NCI-H460 (cell line): ENCODE measurements around the gene UBE2H. TPM values are rescaled to one million over a fixed set of nuclear protein-coding genes. Genes with fewer than 3 reads are reported as not detected.
"Not testable (repeated sequence)": the region's sequence is repeated elsewhere in the genome, so short reads cannot be mapped to it uniquely, and the experiment has no call there.

Experiments used
- DNase-seq: peaks from one replicate; pipeline ENCODE4 v3.0.0-alpha.2; 2016; ENCODE audit warnings: low read depth; ENCODE audit errors: extremely low read depth
- polyA plus RNA-seq: library from polyadenylated mRNA; depleted of rRNA; stranded (reverse); fragments of >200 nt; gene quantifications from 2 replicates; pipeline ENCODE4 v1.2.3, GENCODE V29; 2014; cell fraction: nucleus; rRNA removed
- total RNA-seq: library from RNA; depleted of rRNA; stranded (reverse); fragments of >200 nt; shearing (Covaris generic); gene quantifications from 2 replicates; pipeline ENCODE4 v1.2.3, GENCODE V29; 2014; rRNA removed

Gene UBE2H
- total RNA-seq, result 55.0 and 60.0 TPM in 2 replicates
- 38.3 and 84.8 TPM in 2 replicates for polyA plus RNA-seq

DNA sequence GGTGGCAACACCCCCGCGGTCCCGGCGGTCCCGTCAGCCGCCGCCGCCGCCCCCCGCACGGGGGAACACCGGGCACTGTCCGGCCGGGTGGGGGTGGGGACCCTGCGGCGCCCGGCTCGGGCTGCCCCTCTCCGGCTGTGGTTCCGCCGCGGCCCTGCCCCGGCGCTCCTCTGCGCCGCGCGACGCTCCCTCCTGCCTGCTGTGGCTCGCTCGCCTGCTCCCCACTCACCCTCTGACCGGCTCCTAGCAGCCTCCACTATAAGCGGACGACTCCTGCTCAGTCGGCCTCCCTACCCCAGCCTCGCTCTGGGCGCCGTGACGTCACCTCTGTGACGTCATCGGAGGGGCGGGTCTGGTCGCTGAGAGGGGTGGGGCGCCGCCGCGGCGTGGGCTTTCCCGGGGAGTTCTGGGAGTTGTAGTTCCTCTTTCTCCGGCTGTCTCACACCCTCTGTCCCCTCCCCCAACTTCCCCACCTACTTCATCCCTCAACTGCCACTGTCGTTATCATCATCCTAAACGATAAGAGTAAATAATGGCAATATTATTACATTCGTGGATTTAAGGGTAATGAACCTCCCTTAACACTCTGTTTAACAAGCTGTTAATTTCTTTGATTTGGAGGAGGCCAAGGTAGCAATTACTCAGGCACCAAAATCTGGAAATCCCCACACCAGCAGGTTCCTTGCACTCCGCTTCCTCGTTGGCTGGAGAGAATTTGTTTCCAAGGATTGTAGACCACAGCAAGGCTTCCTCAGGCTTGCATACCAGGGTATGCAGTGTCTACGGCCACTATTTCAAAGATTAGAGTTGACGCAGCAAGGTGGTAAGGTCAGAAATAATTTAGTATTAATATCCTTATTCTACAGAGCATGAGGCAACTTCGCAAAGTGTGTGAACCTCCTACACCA lies at the start of gene UBE2H:
Gene UBE2H (minus strand): TSS at position 308 of the 908 bp plus-strand sequence. CDS start 405 bp downstream, outside the sequence.
- DNase-seq, result peak; percentile 86

DNA sequence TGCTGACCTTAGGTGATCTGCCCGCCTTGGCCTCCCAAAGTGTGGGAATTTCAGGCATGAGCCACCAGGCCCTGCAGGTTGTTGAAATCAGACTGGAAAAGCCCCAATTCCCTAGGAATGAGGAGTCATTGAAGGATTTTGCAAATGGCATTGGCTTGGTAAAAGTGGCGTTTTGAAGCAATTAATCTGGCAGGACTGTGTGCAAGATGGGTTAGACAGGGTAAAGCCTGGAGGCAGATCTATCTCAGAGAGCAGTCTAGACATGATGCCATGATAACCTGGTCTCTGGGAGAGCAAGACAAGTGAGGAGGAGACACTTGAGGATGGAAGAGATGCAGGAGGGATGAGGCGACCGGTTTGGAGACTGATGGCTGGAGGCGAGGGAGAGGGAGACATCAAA lies 45.7 kb upstream of the UBE2H start:
- DNase-seq, result no peak

DNA sequence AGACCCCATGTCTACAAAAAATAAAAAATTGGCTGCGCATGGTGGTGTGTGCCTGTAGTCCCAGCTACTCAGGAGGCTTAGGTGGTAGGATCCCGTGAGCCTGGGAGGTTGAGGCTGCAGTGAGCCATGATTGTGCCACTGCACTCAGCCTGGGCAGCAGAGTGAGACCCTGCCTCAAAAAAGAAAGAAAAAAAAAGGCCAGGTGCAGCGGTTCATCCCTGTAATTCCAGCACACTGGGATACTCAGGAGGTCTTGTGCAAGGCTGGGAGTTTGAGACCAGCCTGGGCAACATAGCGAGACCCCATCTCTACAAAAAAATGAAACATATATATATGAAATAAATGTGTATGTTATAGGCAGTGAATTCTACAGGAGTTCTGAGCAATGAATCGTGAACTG lies 44.5 kb upstream of the UBE2H start:
- DNase-seq, result no peak

DNA sequence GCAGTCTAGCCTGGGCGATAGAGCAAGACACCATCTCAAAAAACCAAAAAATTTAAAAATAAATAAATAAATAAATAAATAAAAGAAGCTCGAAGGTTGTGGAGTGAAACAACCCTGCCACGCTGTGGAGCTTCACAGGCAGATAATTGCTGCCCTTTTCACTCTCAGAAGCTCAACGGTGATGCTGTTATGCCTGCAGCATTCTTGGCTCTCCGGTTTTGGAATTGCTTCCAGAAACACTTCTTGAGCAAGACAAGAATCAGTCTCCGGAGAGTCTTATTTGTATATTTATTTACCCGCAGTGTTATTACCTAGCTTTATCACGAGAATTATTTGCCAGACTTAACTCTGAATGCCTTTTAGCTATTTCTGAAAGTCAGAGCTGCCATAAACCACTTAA lies 40.5 kb upstream of the UBE2H start:
- no peak for DNase-seq

DNA sequence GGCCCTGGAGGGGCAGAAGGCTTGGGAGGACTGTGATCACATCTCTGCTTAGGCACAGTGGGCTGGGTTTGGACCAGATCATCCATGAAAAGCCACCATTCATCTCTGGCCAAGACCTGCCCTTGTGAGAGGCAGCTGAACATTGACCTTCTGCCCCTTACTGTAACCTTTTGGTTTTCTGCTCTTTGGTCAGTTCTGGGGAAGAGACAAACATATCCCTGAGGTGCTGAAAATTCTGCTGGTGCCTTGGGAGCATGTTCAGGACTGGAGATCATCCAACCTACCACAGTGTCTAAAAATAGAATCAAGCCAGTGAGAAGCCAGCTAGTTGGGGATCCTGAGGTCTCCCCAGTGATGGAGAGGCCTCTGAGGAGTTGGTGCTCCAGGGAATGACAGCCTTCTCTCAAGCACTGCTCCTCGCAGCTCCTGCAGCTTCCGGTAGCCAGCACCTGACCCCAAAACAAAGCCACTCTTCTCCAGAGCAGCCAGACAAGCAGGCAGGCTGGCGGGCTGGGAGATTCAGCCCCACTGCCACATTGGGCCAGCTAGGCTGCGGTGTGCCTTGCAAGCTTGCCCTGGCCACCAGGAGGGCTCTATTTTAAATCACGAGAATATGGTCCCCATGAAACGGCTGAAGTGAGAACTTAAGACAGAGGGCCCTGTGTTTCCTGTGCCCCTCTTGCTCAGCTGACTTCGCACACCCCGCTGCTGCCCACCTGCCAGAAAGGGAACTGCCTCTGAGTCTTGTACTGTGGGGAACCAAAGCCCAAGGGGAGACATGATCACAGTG lies 37.8 kb upstream of the UBE2H start:
- no peak for DNase-seq

GRCh38 chr7:129989466-129989865 lies 36.7 kb upstream of the UBE2H start:
- DNase-seq, result no peak

DNA sequence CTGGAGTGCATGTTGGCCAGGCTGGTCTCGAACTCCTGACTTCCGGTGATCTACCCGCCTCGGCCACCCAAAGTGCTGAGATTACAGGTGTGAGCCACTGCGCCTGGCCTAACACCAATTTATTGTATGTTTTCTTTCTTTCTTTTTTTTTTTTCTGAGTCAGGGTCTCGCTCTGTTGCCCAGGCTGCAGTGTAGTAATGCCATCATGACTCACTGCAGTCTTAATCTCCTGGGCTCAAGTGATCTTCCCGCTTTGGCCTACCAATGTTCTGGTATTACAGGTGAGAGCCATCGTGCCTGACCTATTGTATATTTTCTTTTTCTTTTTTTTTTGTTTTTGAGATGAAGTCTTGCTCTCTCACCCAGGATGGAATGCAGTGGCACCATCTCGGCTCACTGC lies 33.8 kb upstream of the UBE2H start:
- DNase-seq, result no peak

GRCh38 chr7:129980667-129981066 lies 27.9 kb upstream of the UBE2H start:
- no peak for DNase-seq

- no peak for DNase-seq
These were observed 22.5 kb upstream of the UBE2H start for GRCh38 chr7:129975309-129975708.

- DNase-seq, result no peak
These were observed 18.1 kb upstream of the UBE2H start for GRCh38 chr7:129970816-129971215.

DNA sequence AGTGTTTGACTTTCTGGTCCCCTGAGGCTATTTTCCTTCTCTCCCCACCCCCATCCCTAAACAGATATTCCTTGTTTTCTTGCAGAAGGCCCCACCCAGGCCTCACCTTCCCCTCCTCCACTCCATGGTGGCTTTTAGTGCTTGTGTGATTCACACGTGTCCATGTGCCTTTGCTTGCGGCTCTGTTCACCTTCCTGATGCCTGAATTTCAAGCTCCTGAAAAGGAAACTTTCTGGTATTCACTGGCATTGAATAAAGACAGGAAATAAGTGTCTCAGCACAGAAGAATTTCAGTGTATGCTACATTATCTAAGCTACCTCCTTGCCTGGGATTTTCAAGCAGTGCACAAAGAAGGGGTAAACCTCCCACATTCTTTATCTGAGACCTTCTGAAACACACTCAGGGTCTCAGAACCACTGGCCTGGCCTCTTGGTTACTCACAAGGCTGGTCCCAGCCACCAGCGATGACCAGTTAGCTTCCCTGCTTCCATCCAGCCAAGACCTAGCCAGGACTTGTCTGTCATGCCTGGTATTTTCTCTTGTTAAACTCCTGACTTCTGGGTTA lies 17.2 kb upstream of the UBE2H start:
- DNase-seq, result peak; percentile 67

DNA sequence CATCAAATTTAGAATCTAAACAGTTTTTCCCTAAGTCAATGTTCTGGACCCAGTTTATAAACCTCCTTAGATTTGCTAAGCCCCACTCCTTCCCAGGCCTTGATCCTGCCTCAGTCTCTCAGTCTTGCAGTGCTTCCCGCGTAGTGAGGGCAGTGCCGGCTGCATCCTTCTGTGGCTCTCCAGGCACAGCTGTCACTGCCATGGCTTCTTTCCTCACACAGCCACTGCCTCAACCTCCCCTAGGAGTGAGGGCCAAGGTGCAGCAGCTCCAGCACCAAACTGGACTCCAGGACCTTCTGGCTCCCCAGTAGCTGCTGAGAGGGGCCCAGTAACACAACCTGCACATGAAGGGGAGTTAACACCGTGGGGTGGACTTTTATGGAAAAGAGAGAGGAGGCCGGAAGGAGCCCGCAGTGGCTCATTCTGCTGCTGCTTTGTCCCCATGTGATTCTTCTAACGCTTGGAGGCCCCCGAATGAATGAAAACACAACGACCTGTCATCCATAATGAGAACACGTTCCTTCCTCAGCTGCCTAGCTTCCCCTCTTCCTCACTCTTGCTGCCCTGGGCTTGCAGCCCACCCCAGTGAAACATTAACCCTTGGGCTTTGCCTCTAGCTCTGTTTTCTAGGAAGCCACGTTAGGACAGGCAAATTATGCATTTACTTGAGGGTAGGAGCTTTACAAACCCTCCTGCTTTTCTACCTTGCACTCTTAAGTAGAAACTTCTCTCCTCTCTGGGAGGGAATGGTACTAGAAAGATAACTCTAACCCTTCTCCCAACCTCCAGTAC lies 16.0 kb upstream of the UBE2H start:
- no peak for DNase-seq

DNA sequence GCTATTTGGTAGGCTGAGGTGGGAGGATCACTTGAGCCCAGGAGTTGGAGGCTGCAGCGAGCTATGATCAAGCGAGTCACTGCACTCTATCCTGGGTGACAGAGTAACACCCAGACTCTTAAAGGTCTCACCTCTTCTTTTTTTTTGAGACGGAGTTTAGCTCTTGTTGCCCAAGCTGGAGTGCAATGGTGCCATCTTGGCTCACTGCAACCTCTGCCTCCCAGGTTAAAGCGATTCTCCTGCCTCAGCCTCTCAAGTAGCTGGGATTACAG lies 7.4 kb upstream of the UBE2H start:
- DNase-seq, result not testable (repeated sequence)

DNA sequence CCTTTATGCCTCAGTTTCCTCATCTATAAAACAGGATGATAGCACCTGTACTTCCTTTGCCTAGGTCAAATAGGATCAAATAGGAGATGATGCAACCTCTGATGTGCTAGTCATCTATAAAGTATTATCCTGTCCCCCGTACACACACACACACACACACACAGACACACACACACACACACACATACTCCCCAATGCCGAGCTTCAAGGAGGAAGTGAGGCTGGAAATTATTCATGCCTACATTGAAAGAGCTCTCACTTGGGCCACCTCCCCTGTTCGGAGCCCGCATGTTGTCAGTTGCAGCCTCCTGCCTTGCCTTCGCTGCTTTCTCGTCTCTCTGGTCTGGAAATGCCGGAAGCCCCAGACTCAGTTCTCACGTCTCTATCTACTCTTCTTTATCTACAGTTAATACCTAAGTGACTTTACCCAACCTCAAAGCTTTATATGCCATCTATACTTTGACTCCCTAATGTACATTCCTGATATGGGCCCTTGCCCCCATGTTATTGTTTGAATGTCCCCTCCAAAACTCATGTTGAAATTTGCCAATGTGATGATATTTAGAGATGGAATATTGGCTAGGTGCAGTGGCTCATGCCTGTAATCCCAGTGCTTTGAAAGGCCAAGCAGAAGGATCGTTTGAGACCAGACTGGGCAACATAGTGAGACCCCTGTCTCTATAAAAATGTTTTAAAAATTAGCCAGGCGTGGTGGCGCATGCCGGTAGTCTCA lies 6.9 kb upstream of the UBE2H start:
- no peak for DNase-seq

- peak; percentile 68 for DNase-seq
These were observed 6.1 kb upstream of the UBE2H start for GRCh38 chr7:129958643-129959470.

GRCh38 chr7:129955993-129956543 lies 3.3 kb upstream of the UBE2H start:
- no peak for DNase-seq

GRCh38 chr7:129952086-129952652 lies 591 bp downstream of the UBE2H start:
- no peak for DNase-seq
